GM18498 (cell line): ENCODE data around the gene GPR153.
"Not testable (repeated sequence)": the region's sequence is repeated elsewhere in the genome, so short reads cannot be mapped to it uniquely, and the experiment has no call there.

Experiments used
- ATAC-seq: cut with Tn5 transposase; IDR thresholded peaks from one replicate; pipeline ENCODE4 v1.9.1; 2021; ENCODE audit warnings: mild to moderate bottlenecking, moderate library complexity; ENCODE audit not compliant: unreplicated experiment

GPR153 gene

GRCh38 chr1:6235296-6235677 is 25.6 kb downstream of the GPR153 start:
- no peak for ATAC-seq

- ATAC-seq: no peak
Measured at GRCh38 chr1:6234502-6235295, 26.2 kb downstream of the GPR153 start.

GRCh38 chr1:6233376-6233775 is 27.5 kb downstream of the GPR153 start:
- ATAC-seq: no peak

- no peak for ATAC-seq
Measured at GRCh38 chr1:6225651-6226050, 35.2 kb downstream of the GPR153 start.

GRCh38 chr1:6224718-6225117 is 36.2 kb downstream of the GPR153 start:
- no peak for ATAC-seq

- no peak for ATAC-seq
Measured at GRCh38 chr1:6223617-6224016, 37.3 kb downstream of the GPR153 start.

DNA sequence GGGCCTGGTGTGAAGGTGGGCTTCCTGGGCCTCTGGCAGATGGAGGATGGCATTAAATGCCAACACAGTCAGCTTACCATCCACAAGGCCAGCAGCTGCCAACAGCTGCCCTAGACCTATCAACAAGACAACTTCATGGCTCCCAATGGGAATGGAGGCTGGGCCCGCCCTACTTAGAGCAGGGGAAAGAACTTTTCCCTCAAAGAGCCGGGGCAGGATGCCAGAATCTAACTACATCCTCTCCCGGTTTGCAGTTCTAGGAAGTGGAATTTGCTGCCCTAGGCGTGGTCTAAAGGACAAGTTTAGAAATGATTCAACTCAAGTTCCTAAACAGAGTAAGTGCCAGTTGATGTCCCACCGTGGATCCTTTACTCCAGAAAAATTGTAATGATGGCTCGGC is 38.3 kb downstream of the GPR153 start:
- no peak for ATAC-seq

DNA sequence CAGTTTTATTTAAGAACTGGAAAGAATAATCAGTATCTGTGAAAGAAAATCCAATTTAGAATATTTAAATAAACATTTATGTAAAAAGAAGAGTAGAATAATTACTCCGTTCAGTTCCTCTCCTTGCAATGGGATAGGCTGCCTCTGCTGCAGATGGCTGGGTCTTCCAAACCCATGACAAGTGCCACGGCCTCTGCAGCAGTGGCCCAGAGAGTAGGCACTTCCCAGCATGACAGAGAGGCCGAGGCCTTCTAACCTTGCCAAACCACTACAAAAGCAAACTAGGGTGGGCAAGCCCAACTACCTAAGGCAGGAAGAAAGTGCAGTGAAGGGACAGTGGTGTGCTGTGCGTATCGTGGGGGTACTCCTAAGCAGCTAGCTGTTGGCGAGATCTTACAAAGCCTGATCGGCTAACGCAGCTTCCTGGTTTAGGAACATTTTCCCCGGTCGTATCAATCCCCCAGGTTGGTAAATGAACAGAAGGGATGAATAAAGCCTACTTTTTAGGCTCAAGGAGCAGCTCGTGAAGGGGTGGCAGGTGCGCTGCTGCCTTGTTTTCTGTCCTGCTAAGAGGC is 39.6 kb downstream of the GPR153 start:
- ATAC-seq: no peak

GRCh38 chr1:6220236-6220635 is 40.7 kb downstream of the GPR153 start:
- no peak for ATAC-seq

DNA sequence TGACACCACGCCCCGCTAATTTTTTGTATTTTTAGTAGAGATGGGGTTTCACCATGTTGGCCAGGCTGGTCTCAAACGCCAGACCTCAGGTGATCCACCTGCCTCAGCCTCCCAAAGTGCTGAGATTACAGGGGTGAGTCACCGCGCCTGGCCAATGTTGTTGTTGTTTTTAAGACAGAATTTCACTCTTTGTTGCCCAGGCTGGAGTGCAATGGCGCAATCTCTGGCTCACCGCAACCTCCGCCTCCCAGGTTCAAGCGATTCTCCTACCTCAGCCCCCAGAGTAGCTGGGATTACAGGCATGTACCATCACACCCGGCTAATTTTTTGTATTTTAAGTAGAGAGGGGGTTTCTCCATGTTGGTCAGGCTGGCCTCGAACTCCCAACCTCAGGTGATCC is 41.3 kb downstream of the GPR153 start:
- ATAC-seq: not testable (repeated sequence)

DNA sequence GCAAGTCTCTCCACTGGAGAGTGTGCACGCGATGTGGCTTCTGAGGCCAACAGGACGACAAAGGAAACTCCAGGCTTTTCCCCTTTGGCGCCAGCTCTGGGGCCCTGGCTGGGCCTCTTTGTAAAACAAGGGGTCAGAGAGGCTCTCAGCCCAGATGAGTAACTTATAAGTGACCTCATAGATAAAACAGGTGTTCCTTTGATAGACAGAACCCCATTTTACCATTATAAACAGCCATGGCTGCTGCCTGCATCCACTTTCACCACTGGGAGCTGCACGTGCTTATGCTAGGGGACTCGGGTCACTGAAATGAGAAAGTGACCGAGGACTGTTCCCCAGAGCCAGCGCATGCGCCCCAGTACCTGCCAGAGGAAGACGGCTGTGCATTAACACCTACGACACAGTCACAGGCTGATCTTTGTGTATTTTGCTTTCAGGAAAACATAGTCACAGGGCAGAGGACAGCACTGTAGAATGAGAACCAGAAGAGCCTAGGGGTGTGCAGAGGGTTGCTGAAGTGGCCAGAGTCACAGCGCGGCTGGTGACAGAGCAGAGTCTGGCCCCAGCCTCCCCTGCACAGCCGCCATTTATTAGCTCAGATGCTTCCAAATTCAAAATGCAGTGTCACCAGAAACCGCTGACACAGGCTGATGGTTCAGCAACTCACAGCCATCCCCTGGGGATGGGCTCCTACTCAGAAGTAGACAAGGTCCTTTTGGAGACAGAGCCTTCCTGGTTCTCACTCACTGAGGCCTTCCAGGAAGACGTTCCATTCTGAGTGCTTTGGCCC is 42.3 kb downstream of the GPR153 start:
- no peak for ATAC-seq

DNA sequence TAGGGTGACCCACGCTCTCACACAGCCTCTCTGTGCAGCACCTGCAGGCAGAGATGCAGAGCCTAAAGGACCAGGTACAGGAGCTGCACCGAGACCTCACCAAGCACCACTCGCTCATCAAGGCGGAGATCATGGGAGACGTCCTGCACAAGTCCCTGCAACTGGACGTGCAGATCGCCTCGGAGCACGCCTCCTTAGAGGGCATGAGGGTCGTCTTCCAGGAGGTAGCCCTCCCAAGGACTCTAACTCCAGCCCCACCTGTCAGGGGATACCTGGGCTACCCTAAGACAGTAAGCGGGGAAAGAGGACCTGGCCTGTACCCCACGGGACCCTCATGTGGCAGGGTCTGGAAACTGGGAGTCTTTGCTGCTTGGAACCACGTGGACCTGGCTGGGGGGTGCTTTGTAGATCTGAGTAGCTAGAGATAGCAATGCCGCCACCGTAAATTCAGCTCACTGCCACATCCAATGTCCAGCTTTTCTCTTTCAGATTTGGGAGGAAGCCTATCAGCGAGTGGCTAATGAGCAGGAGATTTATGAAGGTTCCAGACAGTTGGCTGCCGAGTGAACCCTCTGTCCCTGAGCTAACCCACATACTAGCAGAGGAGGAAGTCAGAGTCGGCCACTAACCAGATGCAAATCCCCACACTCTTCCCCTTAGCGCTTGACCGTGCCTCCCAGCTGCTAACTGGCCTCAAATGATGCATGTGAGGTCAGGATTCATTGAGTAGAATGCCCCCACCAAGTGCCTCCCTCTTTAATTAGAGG is 48.5 kb downstream of the GPR153 start:
- no peak for ATAC-seq

DNA sequence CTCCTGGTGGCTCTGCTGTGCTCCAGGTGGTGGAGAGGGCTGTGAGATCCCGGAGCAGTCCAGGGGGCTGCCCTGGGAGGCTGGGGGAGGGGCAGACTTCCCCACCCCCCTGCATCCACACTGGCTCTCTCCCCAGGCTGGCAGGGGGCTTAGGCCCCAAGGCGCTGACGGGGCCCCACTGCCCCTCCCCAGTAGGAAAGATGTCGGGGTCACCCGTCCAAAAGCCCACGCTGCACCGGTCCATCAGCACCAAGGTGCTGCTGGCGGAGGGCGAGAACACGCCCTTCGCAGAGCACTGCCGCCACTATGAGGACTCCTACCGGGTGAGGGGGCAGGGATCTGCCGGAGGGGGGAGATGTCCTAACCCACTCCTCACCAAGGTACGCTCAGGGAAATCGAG is 49.2 kb downstream of the GPR153 start:
- ATAC-seq: no peak

GRCh38 chr1:6210591-6211355 is 50.1 kb downstream of the GPR153 start:
- ATAC-seq: no peak

DNA sequence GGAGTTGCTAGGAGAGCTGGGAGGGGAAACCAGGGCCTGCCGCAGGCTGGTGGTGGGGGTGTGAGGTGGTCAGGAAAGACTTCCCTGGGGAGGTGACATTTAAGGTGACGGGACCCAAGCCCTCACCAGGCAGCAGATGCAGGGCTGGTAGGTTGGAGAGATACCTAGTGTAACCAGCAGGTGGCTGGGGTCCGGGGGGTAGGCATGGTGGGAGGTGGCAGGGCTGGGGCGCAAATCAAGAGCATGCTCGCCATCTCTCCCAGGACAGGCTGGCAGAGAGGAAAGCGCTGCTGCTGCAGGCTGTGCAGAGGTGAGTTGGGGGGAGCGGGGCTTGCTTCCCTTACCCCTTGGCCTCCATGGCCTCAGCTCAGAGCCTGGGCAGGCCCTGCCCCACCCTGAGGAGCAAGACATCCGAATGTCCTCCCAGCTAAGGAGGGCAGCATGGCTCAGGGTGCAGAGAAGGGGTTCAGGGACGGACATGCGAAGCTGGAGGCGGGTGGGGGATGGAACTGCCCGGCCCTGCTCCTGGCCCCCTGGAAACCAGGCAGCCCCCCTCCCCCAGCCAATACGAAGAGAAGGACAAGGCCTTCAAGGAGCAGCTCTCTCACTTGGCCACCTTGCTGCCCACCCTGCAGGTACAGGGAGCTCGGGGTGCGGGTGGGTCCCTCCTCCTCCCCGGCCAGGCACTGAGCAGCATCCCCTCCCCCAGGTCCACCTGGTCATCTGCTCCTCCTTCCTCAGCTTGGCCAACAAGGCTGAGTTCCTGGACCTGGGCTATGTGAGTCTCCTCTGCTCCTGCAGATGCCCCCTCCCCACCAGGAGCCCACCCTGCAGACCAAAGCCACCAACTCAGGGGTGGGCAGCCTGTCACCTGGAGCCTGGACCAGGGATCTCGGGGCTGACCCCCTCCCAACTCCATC is 51.0 kb downstream of the GPR153 start:
- ATAC-seq: no peak

- no peak for ATAC-seq
Measured at GRCh38 chr1:6208723-6209660, 51.9 kb downstream of the GPR153 start.

DNA sequence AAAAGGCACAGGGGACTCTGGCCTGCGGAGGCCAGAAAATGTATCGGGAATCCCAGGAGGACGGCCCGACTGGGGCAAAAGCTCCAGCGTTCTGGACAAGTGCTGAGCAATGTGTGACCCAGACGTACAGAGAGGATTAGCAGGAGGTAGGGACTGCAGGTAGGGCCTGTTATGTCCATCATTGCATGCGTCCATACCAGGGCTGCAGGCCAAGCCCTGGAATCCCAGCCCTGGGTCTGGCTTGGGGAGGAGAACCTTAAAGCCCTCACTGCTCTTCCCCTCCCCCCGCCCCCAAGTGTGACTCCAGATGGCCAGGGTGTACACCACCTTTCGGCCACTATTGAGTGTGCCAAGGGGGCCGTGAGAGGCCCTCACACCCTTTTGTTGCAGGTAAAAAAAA is 53.0 kb downstream of the GPR153 start:
- ATAC-seq: no peak
